OCI-LY7 (cell line): Measurements from ENCODE around the gene FCRL3.

Source experiments
- EZH2phosphoT487 ChIP-seq: fragments of 200-600 bp; sonication (generic); IDR thresholded peaks from 2 replicates; pipeline ENCODE4 v1.6.1; 2018; ENCODE audit warnings: low read depth, borderline replicate concordance, mild to moderate bottlenecking, mixed run types, antibody characterized with exemption, low read length, moderate library complexity, mixed read lengths
- TF ChIP-seq, protein P1 (sequence below): fragments of 200-600 bp; sonication (generic); conservative IDR thresholded peaks from 2 replicates; pipeline ENCODE4 v1.5.1; 2014; ENCODE audit warnings: mild to moderate bottlenecking, antibody characterized with exemption, low read length, moderate library complexity, mixed read lengths

DNA sequence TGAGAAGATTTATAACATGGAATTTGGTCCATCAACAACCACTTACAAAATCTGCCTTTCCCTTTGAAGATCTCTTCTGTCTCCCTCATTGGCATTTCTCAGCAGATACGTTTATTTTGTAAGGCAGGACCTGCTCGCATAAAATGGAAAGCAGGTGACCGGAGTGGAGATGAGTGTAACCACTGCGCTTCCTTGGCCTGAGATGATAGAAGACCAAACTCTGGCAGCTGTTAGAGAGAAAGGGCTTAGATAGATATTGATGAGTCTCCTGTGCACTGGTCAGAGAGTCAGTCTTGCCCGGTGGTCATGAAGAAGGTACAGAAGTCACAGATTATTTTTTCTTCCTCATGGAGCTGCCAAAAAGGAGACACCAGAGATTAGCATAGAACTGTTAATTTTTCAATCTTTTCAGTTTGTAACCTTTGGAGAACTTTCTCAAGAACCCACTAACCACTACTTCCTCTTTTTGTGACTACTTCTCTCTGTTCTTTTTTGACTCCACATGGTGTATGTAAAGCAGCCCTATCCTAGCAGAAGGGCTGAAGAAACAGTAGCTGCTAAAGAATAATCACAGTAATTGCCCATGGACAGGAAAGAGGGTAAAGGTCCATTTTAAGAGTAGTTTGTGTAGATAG, 47.6 kb downstream of the FCRL3 start:
- TF ChIP-seq, protein P1, sequence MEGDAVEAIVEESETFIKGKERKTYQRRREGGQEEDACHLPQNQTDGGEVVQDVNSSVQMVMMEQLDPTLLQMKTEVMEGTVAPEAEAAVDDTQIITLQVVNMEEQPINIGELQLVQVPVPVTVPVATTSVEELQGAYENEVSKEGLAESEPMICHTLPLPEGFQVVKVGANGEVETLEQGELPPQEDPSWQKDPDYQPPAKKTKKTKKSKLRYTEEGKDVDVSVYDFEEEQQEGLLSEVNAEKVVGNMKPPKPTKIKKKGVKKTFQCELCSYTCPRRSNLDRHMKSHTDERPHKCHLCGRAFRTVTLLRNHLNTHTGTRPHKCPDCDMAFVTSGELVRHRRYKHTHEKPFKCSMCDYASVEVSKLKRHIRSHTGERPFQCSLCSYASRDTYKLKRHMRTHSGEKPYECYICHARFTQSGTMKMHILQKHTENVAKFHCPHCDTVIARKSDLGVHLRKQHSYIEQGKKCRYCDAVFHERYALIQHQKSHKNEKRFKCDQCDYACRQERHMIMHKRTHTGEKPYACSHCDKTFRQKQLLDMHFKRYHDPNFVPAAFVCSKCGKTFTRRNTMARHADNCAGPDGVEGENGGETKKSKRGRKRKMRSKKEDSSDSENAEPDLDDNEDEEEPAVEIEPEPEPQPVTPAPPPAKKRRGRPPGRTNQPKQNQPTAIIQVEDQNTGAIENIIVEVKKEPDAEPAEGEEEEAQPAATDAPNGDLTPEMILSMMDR, result no peak
- no peak for TF ChIP-seq EZH2phosphoT487
